GM23338 (cell line): ENCODE measurements around the gene APOL1. TPM values are rescaled to one million over a fixed set of nuclear protein-coding genes. Genes with fewer than 3 reads are reported as not detected.
"Not testable (repeated sequence)": the region's sequence is repeated elsewhere in the genome, so short reads cannot be mapped to it uniquely, and the experiment has no call there.

Experiments used
- ATAC-seq: fragments of 200-7000 bp; cut with Tn5 transposase; 3 replicates; pipeline ENCODE4 v1.9.1; 2020
- DNase-seq: peaks from one replicate; pipeline ENCODE4 v3.0.0-alpha.2; 2015; ENCODE audit warnings: low spot score
- H2AFZ ChIP-seq: fragments of 200-600 bp; sonication (generic); 2 replicates; pipeline ENCODE4 v1.8.0; 2016; ENCODE audit warnings: antibody characterized with exemption, mild to moderate bottlenecking, moderate library complexity
- H3F3A ChIP-seq: fragments of 200-600 bp; sonication (generic); replicated peaks from 2 replicates; pipeline ENCODE4 v1.8.0; 2017; ENCODE audit warnings: antibody characterized with exemption, mixed run types, low read depth
- H3K27ac ChIP-seq: fragments of 200-600 bp; sonication (generic); 2 replicates; pipeline ENCODE4 v1.6.1; 2016; ENCODE audit warnings: low read depth
- H3K27me3 ChIP-seq: fragments of 200-600 bp; sonication (generic); 2 replicates; pipeline ENCODE4 v1.8.0; 2016; ENCODE audit warnings: mild to moderate bottlenecking, mixed run types, moderate library complexity; ENCODE audit not compliant: insufficient read depth
- H3K36me3 ChIP-seq: fragments of 200-600 bp; sonication (generic); 2 replicates; pipeline ENCODE4 v1.8.0; 2016; ENCODE audit warnings: mild to moderate bottlenecking; ENCODE audit not compliant: insufficient read depth
- H3K4me1 ChIP-seq: fragments of 200-600 bp; sonication (generic); 2 replicates; pipeline ENCODE4 v1.8.0; 2016; ENCODE audit warnings: mild to moderate bottlenecking, moderate library complexity; ENCODE audit not compliant: insufficient read depth
- H3K4me2 ChIP-seq: fragments of 200-600 bp; sonication (generic); 2 replicates; pipeline ENCODE4 v1.7.1; 2017; ENCODE audit warnings: mixed run types
- H3K4me3 ChIP-seq: fragments of 200-600 bp; sonication (generic); 2 replicates; pipeline ENCODE4 v1.6.1; 2016; ENCODE audit warnings: mixed run types
- H3K79me2 ChIP-seq: fragments of 200-600 bp; sonication (generic); replicated peaks from 2 replicates; pipeline ENCODE4 v1.8.0; 2017; ENCODE audit warnings: mild to moderate bottlenecking; ENCODE audit not compliant: insufficient read depth
- H3K9me2 ChIP-seq: fragments of 200-600 bp; sonication (generic); 2 replicates; pipeline ENCODE4 v1.8.0; 2017; ENCODE audit not compliant: insufficient read depth
- H4K20me1 ChIP-seq: fragments of 200-600 bp; sonication (generic); replicated peaks from 2 replicates; pipeline ENCODE4 v1.8.0; 2017; ENCODE audit warnings: mild to moderate bottlenecking; ENCODE audit not compliant: insufficient read depth
- H3K27ac Mint-ChIP-seq: 2 replicates; pipeline ENCODE4 v1.8.0; 2020; ENCODE audit warnings: inconsistent platforms, mild to moderate bottlenecking, moderate library complexity, mixed read lengths
- H3K27me3 Mint-ChIP-seq: 3 replicates; pipeline ENCODE4 v1.8.0; 2022; ENCODE audit warnings: low read depth, mild to moderate bottlenecking, moderate library complexity, mixed read lengths, inconsistent platforms; ENCODE audit not compliant: insufficient read depth, poor library complexity
- H3K36me3 Mint-ChIP-seq: 3 replicates; pipeline ENCODE4 v1.8.0; 2021; ENCODE audit warnings: low read depth, mild to moderate bottlenecking, inconsistent platforms, moderate library complexity, mixed read lengths
- H3K4me1 Mint-ChIP-seq: 3 replicates; pipeline ENCODE4 v1.8.0; 2020; ENCODE audit warnings: mild to moderate bottlenecking, inconsistent platforms, mixed read lengths
- H3K4me3 Mint-ChIP-seq: 3 replicates; pipeline ENCODE4 v1.8.0; 2021; ENCODE audit warnings: moderate library complexity, mild to moderate bottlenecking, inconsistent platforms, mixed read lengths
- H3K9me3 Mint-ChIP-seq: 3 replicates; pipeline ENCODE4 v1.8.0; 2020; ENCODE audit warnings: moderate library complexity, mild to moderate bottlenecking, inconsistent platforms, mixed read lengths
- polyA plus RNA-seq: library from polyadenylated mRNA; unstranded; fragments of >200 nt; fragmentation: Nextera tagmentation; extraction: Ambion mirVana; gene quantifications from 2 replicates; pipeline ENCODE4 v1.2.1, GENCODE V29; 2016
- total RNA-seq: library from RNA; depleted of rRNA; stranded (reverse); fragments of >200 nt; shearing (Covaris generic); gene quantifications from 2 replicates; pipeline ENCODE4 v1.2.3, GENCODE V29; 2014
- TF ChIP-seq, protein P1 (sequence below), 2 experiments: fragments of 200-600 bp in 1 of 2; sonication (generic) in 1 of 2; conservative IDR thresholded peaks; 2 replicates each; pipeline versions ENCODE4 v1.5.1 to v1.6.1; 2016 to 2017; ENCODE audit warnings: antibody characterized with exemption in 2 of 2, low read depth in 2 of 2, mild to moderate bottlenecking in 2 of 2, moderate library complexity in 1 of 2

The APOL1 gene
- total and polyA plus RNA-seq, 2 experiments from 2014 or later = 0.11 TPM; not detected in 1

DNA sequence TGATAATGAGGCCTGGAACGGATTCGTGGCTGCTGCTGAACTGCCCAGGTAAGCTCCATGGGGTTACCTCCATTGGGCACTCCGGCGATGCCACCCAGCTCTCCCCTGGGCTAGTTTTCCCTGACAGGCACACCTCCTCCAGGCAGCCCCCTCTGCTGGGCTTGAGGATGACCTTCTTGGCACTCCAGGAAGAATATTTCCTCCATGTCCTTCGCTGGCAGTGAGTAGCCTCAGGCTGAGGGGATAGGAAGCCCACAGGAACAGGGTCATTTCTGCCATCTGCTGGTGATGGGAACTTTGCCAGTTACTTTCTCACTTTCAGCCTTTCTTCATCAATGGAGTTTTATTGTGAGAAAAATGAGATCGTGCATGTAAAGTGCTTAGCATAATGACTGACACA is 8.7 kb downstream of the APOL1 start:
- H3K9me3 Mint-ChIP-seq, H3K79me2 ChIP-seq, H3K4me2 ChIP-seq, H3K36me3 ChIP-seq, H4K20me1 ChIP-seq, H3K9me2 ChIP-seq, H3K36me3 Mint-ChIP-seq, H3F3A ChIP-seq, H3K4me3 Mint-ChIP-seq, H3K4me3 ChIP-seq, H3K27ac ChIP-seq, H3K27me3 ChIP-seq, H2AFZ ChIP-seq, H3K27ac Mint-ChIP-seq: not testable (repeated sequence)
- Mint-ChIP-seq H3K4me1 (peaks cover 30% of the 10 kb centered on the region), H3K27me3 (peaks cover 13% of the 10 kb centered on the region)
- TF ChIP-seq, protein P1, sequence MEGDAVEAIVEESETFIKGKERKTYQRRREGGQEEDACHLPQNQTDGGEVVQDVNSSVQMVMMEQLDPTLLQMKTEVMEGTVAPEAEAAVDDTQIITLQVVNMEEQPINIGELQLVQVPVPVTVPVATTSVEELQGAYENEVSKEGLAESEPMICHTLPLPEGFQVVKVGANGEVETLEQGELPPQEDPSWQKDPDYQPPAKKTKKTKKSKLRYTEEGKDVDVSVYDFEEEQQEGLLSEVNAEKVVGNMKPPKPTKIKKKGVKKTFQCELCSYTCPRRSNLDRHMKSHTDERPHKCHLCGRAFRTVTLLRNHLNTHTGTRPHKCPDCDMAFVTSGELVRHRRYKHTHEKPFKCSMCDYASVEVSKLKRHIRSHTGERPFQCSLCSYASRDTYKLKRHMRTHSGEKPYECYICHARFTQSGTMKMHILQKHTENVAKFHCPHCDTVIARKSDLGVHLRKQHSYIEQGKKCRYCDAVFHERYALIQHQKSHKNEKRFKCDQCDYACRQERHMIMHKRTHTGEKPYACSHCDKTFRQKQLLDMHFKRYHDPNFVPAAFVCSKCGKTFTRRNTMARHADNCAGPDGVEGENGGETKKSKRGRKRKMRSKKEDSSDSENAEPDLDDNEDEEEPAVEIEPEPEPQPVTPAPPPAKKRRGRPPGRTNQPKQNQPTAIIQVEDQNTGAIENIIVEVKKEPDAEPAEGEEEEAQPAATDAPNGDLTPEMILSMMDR (conservative IDR thresholded peaks at IDR 0.05; ENCODE audit: low read depth in 2 of 2) = peak; percentile 49 to 55
- H3K4me1 ChIP-seq = peaks cover 21% of the 10 kb centered on the region
- DNase-seq = peak; percentile 47
- peak; percentile 66 for ATAC-seq

DNA sequence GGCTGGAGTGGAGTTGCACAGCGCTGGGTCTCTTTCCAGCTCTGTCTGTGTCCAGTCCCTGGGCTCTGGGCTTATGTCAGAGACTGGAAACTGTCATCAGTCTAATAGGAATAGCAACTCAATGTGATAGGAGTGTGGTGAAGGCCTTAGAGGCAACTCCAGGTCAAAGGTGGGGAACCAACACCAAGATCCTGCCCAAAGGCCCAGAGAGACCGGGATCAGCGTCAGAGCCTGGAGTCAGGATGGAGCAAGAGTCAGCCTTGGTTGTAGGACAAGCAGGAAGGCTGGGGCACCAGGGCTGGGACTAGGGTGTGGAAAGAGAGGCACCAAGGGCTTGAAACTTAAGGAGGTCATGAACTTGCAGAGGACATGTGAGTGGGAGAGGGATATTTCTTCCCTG is 9.4 kb downstream of the APOL1 start:
- Mint-ChIP-seq H3K27me3 (peaks cover 18% of the 10 kb centered on the region), H3K4me1 (peaks cover 30% of the 10 kb centered on the region)
- not testable (repeated sequence) for DNase-seq, H3K27me3 ChIP-seq, H3K9me3 Mint-ChIP-seq, H3K36me3 Mint-ChIP-seq, H3K9me2 ChIP-seq, H3K36me3 ChIP-seq, H3K79me2 ChIP-seq, H3K4me3 ChIP-seq, H3K4me2 ChIP-seq, H3F3A ChIP-seq, H3K27ac Mint-ChIP-seq, ATAC-seq, H2AFZ ChIP-seq, H3K27ac ChIP-seq, H4K20me1 ChIP-seq, H3K4me3 Mint-ChIP-seq
- peaks cover 21% of the 10 kb centered on the region for H3K4me1 ChIP-seq

DNA sequence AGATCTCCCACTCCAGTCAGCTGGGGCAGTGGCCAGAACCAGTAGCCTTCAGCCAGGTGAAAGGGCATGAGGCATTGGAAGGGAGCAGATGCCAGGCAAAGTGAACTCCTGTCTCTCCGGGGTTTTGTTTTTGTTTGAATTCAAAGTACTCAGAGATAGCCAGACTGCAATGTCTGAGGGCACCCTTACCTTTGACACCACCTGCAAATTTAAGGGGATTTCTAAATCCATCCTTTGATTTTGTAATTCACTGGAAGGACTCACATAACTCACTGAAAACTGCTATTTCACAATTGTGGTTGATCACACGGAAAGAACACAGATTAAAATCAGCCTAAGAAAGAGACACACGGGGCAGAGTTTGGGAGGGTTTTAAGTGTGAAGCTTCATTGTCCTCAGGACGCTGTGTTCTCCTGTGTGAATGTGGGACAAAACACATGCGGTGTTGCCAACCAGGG is 10.3 kb downstream of the APOL1 start:
- peaks cover 15% of the 10 kb centered on the region for H3K27me3 Mint-ChIP-seq
- not testable (repeated sequence) for H3K9me3 Mint-ChIP-seq, H3K27ac ChIP-seq

DNA sequence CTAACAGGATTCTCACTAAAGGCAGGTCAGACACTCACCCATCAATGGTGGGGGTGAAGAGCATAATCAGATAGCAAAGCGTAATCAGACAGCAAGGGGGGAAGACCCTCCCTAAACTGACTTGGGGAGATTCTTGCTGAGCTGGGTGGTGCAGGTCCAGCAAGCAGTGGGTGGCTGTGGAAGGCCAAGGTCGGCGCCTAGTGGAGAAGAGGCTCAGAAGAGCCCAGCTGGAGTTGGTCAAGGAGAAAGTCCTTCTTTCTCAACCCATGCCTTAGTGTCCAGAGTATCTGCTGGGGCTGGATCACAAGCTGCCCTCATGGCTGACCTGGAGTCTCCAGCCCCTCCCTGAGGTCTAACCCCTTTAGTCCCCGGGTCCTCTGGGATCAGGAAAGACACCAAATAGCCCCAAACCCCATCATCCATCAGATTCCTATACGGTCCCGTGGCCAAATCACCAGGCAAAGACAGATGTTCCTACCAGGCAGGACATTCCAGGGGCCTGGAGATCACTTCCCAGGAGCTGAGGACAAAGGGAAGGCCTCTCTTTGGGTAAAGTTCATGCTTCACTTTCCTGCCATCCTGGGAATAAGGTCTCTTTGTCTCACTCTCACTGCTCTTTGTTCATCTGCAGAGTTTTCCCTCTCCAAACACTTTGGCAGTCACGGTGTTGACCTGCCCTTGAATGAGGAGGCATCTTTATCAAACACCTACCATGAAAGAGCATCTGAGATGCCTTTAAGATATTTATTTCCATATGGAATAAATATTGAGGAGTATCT is 11.1 kb downstream of the APOL1 start:
- not testable (repeated sequence) for H3K79me2 ChIP-seq, H3K36me3 ChIP-seq, H2AFZ ChIP-seq, H3K4me2 ChIP-seq, H4K20me1 ChIP-seq, H3K4me3 Mint-ChIP-seq, H3K9me3 Mint-ChIP-seq, H3K4me1 ChIP-seq, H3K9me2 ChIP-seq, H3F3A ChIP-seq, ATAC-seq, DNase-seq, H3K27ac ChIP-seq, H3K27ac Mint-ChIP-seq, H3K36me3 Mint-ChIP-seq, H3K4me3 ChIP-seq, H3K27me3 ChIP-seq
- Mint-ChIP-seq H3K4me1 (peaks cover 15% of the 10 kb centered on the region), H3K27me3 (peaks cover 13% of the 10 kb centered on the region)

More for the DNA sequence above, 10.3 kb downstream of the APOL1 start:
- H3F3A ChIP-seq, H3K36me3 ChIP-seq, H2AFZ ChIP-seq, H3K4me3 ChIP-seq, H4K20me1 ChIP-seq, H3K36me3 Mint-ChIP-seq, H3K27ac Mint-ChIP-seq, H3K79me2 ChIP-seq, H3K9me2 ChIP-seq, DNase-seq, H3K4me3 Mint-ChIP-seq, H3K4me2 ChIP-seq, ATAC-seq, H3K27me3 ChIP-seq: not testable (repeated sequence)
- H3K4me1 Mint-ChIP-seq = peaks cover 24% of the 10 kb centered on the region
- H3K4me1 ChIP-seq = peaks cover 17% of the 10 kb centered on the region
